Measurements from ENCODE around the gene PAQR4.

Gene PAQR4

GRCh38 chr16:2946649-2947048 is 22.5 kb upstream of the PAQR4 start:
- no peak for DNase-seq

GRCh38 chr16:2948807-2949704 is 20.1 kb upstream of the PAQR4 start:
- DNase-seq, result no peak

GRCh38 chr16:2949705-2950352 is 19.3 kb upstream of the PAQR4 start:
- DNase-seq, result no peak

GRCh38 chr16:2950353-2950724 is 18.8 kb upstream of the PAQR4 start:
- no peak for DNase-seq

- DNase-seq, result no peak
These were observed 18.4 kb upstream of the PAQR4 start for GRCh38 chr16:2950773-2951172.

GRCh38 chr16:2952679-2953078 is 16.5 kb upstream of the PAQR4 start:
- DNase-seq, result no peak

GRCh38 chr16:2953706-2954627 is 15.2 kb upstream of the PAQR4 start:
- no peak for DNase-seq

GRCh38 chr16:2954656-2955381 is 14.3 kb upstream of the PAQR4 start:
- no peak for DNase-seq

GRCh38 chr16:2955438-2955778 is 13.7 kb upstream of the PAQR4 start:
- no peak for DNase-seq

- no peak for DNase-seq
These were observed 13.2 kb upstream of the PAQR4 start for GRCh38 chr16:2955779-2956578.

GRCh38 chr16:2956579-2956956 is 12.6 kb upstream of the PAQR4 start:
- no peak for DNase-seq

- no peak for DNase-seq
These were observed 9.9 kb upstream of the PAQR4 start for GRCh38 chr16:2959206-2959605.

- DNase-seq, result no peak
These were observed 8.8 kb upstream of the PAQR4 start for GRCh38 chr16:2960183-2961010.

- no peak for DNase-seq
These were observed 6.6 kb upstream of the PAQR4 start for GRCh38 chr16:2962334-2963073.

- no peak for DNase-seq
These were observed 6.0 kb upstream of the PAQR4 start for GRCh38 chr16:2963074-2963722.

GRCh38 chr16:2963723-2964474 is 5.2 kb upstream of the PAQR4 start, which contains the start of gene KREMEN2:
Gene KREMEN2 (plus strand): TSS chr16:2964275. CDS start chr16:2964521, 246 bp downstream.
- no peak for DNase-seq

GRCh38 chr16:2964475-2965336 is 4.4 kb upstream of the PAQR4 start:
- DNase-seq, result no peak
